Measurements from ENCODE around the gene ITGB2. TPM values are rescaled to one million over a fixed set of nuclear protein-coding genes. Genes with fewer than 3 reads are reported as not detected.

Gene ITGB2
- total RNA-seq, 1 donor from 2014 or later, result 35.1 TPM

DNA sequence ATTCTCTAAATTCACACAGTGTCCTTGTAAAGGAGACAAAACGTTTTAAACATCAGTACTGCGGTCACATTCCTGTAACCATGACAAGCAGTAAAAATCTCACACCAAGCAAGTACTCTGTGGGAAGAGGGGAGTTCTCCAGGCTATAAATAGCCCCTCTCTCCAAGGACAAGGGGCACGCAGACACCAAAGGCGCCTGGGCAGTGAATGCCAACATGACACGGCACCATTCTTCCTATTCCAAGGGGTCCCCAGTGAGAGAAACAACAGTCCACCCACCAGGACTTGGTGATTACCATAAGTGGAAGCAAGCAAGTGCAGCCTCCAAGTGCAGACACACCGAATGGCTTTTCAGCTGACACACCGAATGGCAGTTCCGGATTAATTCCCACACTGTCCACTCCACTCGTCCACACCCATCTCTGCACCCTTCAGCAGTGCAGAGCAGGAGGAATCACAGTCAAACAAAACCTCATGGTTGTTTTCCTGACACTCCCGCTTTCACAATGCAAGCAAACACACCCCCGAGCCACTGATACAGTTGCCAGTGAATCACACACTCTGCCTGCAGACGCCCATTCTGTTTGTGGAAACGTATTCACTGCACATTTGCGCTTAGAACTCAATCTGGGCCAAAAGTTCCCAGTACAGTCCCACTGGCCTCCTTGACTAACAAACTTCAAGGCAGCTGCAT, 49.0 kb downstream of the ITGB2 start:
- intact Hi-C loops (cut with DNase I), result loop anchor here (5.0 to 10.0 kb wide), 2 partner anchors 54 to 537 kb away; partner anchors contain the start of genes CFAP410 and SUMO3
- Histone ChIP-seq H3K4me1 (peaks cover 80% of the 10 kb centered on the region), H3K27ac (peak overlapping the region; percentile 90), H3K9me3 (no peaks in the 10 kb centered on the region), H3K4me3 (peak overlapping the region; percentile 79 to 88), H3K27me3 (no peaks in the 10 kb centered on the region), H3K36me3 (no peaks in the 10 kb centered on the region)
- TF ChIP-seq POLR2A (IDR thresholded peaks at IDR 0.05), result no peak
- TF ChIP-seq, protein P1, sequence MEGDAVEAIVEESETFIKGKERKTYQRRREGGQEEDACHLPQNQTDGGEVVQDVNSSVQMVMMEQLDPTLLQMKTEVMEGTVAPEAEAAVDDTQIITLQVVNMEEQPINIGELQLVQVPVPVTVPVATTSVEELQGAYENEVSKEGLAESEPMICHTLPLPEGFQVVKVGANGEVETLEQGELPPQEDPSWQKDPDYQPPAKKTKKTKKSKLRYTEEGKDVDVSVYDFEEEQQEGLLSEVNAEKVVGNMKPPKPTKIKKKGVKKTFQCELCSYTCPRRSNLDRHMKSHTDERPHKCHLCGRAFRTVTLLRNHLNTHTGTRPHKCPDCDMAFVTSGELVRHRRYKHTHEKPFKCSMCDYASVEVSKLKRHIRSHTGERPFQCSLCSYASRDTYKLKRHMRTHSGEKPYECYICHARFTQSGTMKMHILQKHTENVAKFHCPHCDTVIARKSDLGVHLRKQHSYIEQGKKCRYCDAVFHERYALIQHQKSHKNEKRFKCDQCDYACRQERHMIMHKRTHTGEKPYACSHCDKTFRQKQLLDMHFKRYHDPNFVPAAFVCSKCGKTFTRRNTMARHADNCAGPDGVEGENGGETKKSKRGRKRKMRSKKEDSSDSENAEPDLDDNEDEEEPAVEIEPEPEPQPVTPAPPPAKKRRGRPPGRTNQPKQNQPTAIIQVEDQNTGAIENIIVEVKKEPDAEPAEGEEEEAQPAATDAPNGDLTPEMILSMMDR (IDR thresholded peaks at IDR 0.05), result no peak
- peak in 1 of 2 donors; percentile 54 for TF ChIP-seq POLR2AphosphoS5 (IDR thresholded peaks at IDR 0.05; ENCODE audit: insufficient read depth in 1 of 2, low read depth in 1 of 2)
- no peak for DNase-seq (ENCODE audit: extremely low spot score in 2 of 2)

DNA sequence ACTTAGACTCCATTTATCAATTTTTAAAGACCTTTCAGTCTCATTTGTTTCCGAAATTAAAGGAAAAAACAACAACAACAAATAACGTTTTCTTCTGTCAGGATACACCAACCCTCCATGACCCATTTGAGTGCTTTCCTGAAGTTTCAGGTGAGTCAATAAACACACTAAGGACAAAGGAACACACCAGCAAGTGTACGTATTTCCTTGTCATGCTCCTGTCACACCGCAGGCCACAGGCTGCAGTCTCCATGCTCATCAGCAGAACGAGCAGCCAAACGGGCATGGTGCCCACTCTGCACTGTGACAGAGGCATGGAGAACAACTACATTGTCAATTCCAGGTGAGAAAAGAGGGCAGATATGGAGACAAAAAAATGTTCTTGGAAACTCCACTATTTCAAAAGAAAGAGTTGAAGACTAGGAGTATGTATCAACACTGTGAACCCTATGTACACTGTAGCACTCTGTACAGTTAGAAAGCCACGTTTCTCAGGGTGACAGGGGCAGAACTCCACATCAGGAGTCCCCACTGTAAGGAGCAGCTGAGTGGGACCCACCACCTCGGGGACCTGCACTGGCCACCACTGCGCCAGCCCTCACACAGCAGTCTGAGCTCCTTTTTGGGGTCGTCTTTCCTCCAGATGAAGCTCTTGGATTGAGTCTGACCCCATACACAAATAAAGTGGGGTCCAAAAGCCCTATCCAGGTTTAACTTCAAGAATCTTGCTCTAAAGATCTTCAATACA, 49.8 kb downstream of the ITGB2 start:
- Histone ChIP-seq H3K27me3 (no peaks in the 10 kb centered on the region), H3K27ac (peak overlapping the region; percentile 90), H3K4me1 (peaks cover 84% of the 10 kb centered on the region), H3K4me3 (peak overlapping the region in 1 of 2 donors; percentile 79), H3K9me3 (no peaks in the 10 kb centered on the region), H3K36me3 (no peaks in the 10 kb centered on the region)
- intact Hi-C loops (cut with DNase I), result loop anchor here (5.0 to 10.0 kb wide), 2 partner anchors 54 to 536 kb away; partner anchors contain the start of genes CFAP410 and SUMO3
- TF ChIP-seq POLR2AphosphoS5 (IDR thresholded peaks at IDR 0.05; ENCODE audit: insufficient read depth in 1 of 2, low read depth in 1 of 2), result peak in 1 of 2 donors; percentile 21
- TF ChIP-seq, protein P1 (IDR thresholded peaks at IDR 0.05), result no peak
- no peak for DNase-seq (ENCODE audit: extremely low spot score in 2 of 2)

DNA sequence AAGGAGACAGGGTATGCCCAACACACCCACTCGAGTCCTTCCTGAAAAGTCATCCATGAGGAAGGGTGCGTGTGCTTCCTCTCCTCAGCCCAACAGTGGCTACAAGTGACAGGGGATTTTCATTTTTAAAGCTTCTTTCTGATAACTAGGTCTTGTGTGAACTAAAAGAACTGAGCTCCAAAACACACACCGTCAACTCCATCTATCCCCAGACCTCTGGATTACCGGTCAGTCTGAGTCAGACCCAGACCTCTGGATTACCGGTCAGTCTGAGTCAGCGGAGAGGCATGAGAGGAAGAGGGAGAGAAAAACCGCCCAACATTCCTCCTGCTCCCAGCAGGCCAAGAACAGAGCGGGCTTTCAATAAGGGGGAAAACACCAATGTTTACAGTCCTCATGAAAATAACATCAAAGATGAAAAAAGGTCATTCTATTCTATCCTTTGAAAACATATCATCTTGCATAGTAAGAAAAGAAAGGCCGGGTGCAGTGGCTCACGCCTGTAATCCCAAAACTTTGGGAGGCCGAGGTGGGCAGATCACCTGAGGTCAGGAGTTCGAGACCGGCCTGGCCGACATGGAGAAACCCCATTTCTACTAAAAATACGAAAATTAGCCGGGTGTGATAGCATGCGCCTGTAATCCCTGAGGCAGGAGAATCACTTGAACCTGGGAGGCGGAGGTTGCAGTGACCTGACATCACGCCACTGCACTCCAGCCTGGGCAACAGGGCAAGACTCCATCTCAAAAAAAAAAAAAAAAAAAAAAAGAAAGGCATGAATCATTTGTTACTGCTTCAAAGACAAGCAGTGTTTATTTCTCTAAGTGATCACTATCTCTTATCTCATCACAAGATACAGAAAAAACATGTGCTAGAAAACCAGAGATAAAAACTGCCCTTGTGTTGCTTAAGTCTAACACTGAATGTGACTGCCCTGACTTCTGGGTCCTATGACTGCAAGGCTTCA, 50.6 kb downstream of the ITGB2 start:
- H3K27ac ChIP-seq, result peak overlapping the region; percentile 90
- TF ChIP-seq POLR2AphosphoS5 (IDR thresholded peaks at IDR 0.05; ENCODE audit: insufficient read depth in 1 of 2, low read depth in 1 of 2), result peak in 1 of 2 donors; percentile 15
- TF ChIP-seq, protein P1 (IDR thresholded peaks at IDR 0.05), result no peak
- no peak for TF ChIP-seq POLR2A (IDR thresholded peaks at IDR 0.05)
- H3K9me3 ChIP-seq, result no peaks in the 10 kb centered on the region
- no peak for DNase-seq (ENCODE audit: extremely low spot score in 2 of 2)
- H3K4me1 ChIP-seq, result peaks cover 79% of the 10 kb centered on the region
- peak overlapping the region in 1 of 2 donors; percentile 20 for H3K4me3 ChIP-seq
- intact Hi-C loops (cut with DNase I), result loop anchor here (5.0 to 10.0 kb wide), 2 partner anchors 53 to 535 kb away; partner anchors contain the start of genes CFAP410 and SUMO3
- H3K27me3 ChIP-seq, result no peaks in the 10 kb centered on the region
- peaks cover 0 to 5% of the 10 kb centered on the region in 2 donors for H3K36me3 ChIP-seq

DNA sequence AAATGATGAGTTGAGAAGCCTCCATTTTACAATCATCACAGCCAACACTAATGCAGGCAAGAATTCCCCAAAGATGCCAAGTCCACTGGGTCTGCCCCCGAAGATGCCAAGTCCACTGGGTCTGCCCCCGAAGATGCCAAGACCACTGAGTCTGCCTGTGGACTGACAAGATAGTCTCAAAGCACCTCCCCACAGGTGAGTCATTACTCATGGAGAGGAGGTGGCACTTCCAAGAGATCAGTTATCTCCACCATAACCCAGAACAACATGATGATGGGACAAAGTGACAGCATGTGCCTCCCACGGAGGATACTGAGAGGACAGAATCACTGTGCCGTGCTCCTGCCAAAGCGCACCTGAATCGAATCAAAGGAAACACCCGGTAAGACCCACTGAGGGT, 52.0 kb downstream of the ITGB2 start:
- no peak for TF ChIP-seq POLR2A (IDR thresholded peaks at IDR 0.05)
- no peak for TF ChIP-seq POLR2AphosphoS5 (IDR thresholded peaks at IDR 0.05; ENCODE audit: insufficient read depth in 1 of 2, low read depth in 1 of 2)
- TF ChIP-seq, protein P1 (IDR thresholded peaks at IDR 0.05), result no peak

More for the DNA sequence above, 52.0 kb downstream of the ITGB2 start:
- Histone ChIP-seq H3K4me1 (peaks cover 69% of the 10 kb centered on the region), H3K27me3 (no peaks in the 10 kb centered on the region), H3K9me3 (no peaks in the 10 kb centered on the region), H3K27ac (peak overlapping the region; percentile 1), H3K36me3 (peaks cover 0 to 19% of the 10 kb centered on the region in 2 donors), H3K4me3 (no peak overlapping the region)
- DNase-seq (ENCODE audit: extremely low spot score in 2 of 2), result no peak
- intact Hi-C loops (cut with DNase I), result no loop called here
